ENCODE measurements around the gene LOXL1.

- no peak for TF ChIP-seq CTCF (IDR thresholded peaks at IDR 0.05)
- no peak for TF ChIP-seq POLR2A (IDR thresholded peaks at IDR 0.05)
Observed at GRCh38 chr15:73936181-73936580, 9.9 kb downstream of the LOXL1 start.

Data from body of pancreas (tissue), 4 donors.